Neural cell (in vitro differentiated cells): Measurements from ENCODE around the gene BTNL8. TPM values are rescaled to one million over a fixed set of nuclear protein-coding genes. Genes with fewer than 3 reads are reported as not detected.

Experiments used
- H2AFZ ChIP-seq: fragments of 200-600, 300-800 bp; sonication (generic), shearing (Covaris generic); 2 replicates; pipeline ENCODE4 v1.6.0; 2014; ENCODE audit warnings: low read depth, mild to moderate bottlenecking, antibody characterized with exemption, low read length, moderate library complexity
- H3F3A ChIP-seq: fragments of 200-600 bp; shearing (Covaris generic); 2 replicates; pipeline ENCODE4 v1.6.1; 2016; ENCODE audit warnings: mild to moderate bottlenecking, moderate library complexity, mixed read lengths, antibody characterized with exemption, low read length; ENCODE audit not compliant: insufficient read depth, poor library complexity, severe bottlenecking
- H3K27ac ChIP-seq: fragments of 200-600, 300-800 bp; sonication (generic), shearing (Covaris generic); 2 replicates; pipeline ENCODE4 v1.5.1; 2014; ENCODE audit warnings: mild to moderate bottlenecking, low read length, moderate library complexity
- H3K27me3 ChIP-seq: fragments of 300-800, 200-600 bp; sonication (generic), shearing (Covaris generic); 2 replicates; pipeline ENCODE4 v1.6.0; 2014; ENCODE audit warnings: mild to moderate bottlenecking, low read depth, low read length, moderate library complexity; ENCODE audit not compliant: insufficient read depth
- H3K36me3 ChIP-seq: fragments of 300-800, 200-600 bp; sonication (generic), shearing (Covaris generic); 2 replicates; pipeline ENCODE4 v1.5.1; 2014; ENCODE audit warnings: mild to moderate bottlenecking, antibody characterized with exemption, low read length, moderate library complexity; ENCODE audit not compliant: insufficient read depth
- H3K4me2 ChIP-seq: fragments of 300-800, 200-600 bp; sonication (generic), shearing (Covaris generic); 2 replicates; pipeline ENCODE4 v1.6.0; 2014; ENCODE audit warnings: mild to moderate bottlenecking, low read length
- H3K4me3 ChIP-seq: fragments of 300-800, 200-600 bp; sonication (generic), shearing (Covaris generic); 2 replicates; pipeline ENCODE4 v1.5.1; 2014; ENCODE audit warnings: mild to moderate bottlenecking, low read length, moderate library complexity
- H3K79me2 ChIP-seq: fragments of 200-600 bp; shearing (Covaris generic); replicated peaks from 2 replicates; pipeline ENCODE4 v1.6.0; 2014; ENCODE audit warnings: mild to moderate bottlenecking, low read length, moderate library complexity; ENCODE audit not compliant: insufficient read depth
- H3K9ac ChIP-seq: fragments of 300-800, 200-600 bp; sonication (generic), shearing (Covaris generic); 2 replicates; pipeline ENCODE4 v1.6.1; 2016; ENCODE audit warnings: mild to moderate bottlenecking, low read length, mixed read lengths
- H3K9me2 ChIP-seq: fragments of 200-600 bp; shearing (Covaris generic); 2 replicates; pipeline ENCODE4 v1.6.1; 2016; ENCODE audit warnings: mild to moderate bottlenecking, low read length, mixed read lengths; ENCODE audit not compliant: insufficient read depth
- H3K9me3 ChIP-seq: fragments of 200-600, 300-800 bp; sonication (generic), shearing (Covaris generic); 2 replicates; pipeline ENCODE4 v1.6.1; 2016; ENCODE audit warnings: mild to moderate bottlenecking, mixed run types, low read length, moderate library complexity, mixed read lengths
- H4K20me1 ChIP-seq: fragments of 200-600 bp; shearing (Covaris generic); 2 replicates; pipeline ENCODE4 v1.6.1; 2016; ENCODE audit warnings: mild to moderate bottlenecking, mixed run types; ENCODE audit not compliant: insufficient read depth
- EZH2 ChIP-seq: fragments of 200-600, 300-800 bp; shearing (Covaris generic), sonication (generic); IDR thresholded peaks from 2 replicates; pipeline ENCODE4 v1.6.1; 2014; ENCODE audit warnings: antibody characterized with exemption, low read length, borderline replicate concordance, mild to moderate bottlenecking; ENCODE audit not compliant: insufficient read depth, poor library complexity, severe bottlenecking
- MXI1 ChIP-seq: fragments of 450-650 bp; conservative IDR thresholded peaks from 2 replicates; pipeline ENCODE4 v1.6.1; 2014; ENCODE audit warnings: antibody characterized with exemption, mild to moderate bottlenecking; ENCODE audit not compliant: poor library complexity, severe bottlenecking
- POLR2AphosphoS5 ChIP-seq: IDR thresholded peaks from 2 replicates; pipeline ENCODE4 v1.6.1; 2012
- RAD21 ChIP-seq: fragments of 450-650 bp; conservative IDR thresholded peaks from 2 replicates; pipeline ENCODE4 v1.6.1; 2014; ENCODE audit warnings: antibody characterized with exemption, mild to moderate bottlenecking, moderate library complexity
- SMC3 ChIP-seq: fragments of 450-650 bp; conservative IDR thresholded peaks from 2 replicates; pipeline ENCODE4 v1.6.1; 2014; ENCODE audit warnings: antibody characterized with exemption, mild to moderate bottlenecking, moderate library complexity; ENCODE audit not compliant: poor library complexity
- polyA plus RNA-seq: library from polyadenylated mRNA; depleted of rRNA; stranded (reverse); fragments of >200 nt; gene quantifications from 2 replicates; pipeline ENCODE4 v1.2.3, GENCODE V29; 2014
- TF ChIP-seq, protein P1 (sequence below): IDR thresholded peaks from 2 replicates; pipeline ENCODE4 v1.6.1; 2012; ENCODE audit warnings: borderline replicate concordance
- TF ChIP-seq, protein P2 (sequence below): fragments of 450-650 bp; IDR thresholded peaks from 2 replicates; pipeline ENCODE4 v1.5.1; 2014; ENCODE audit warnings: antibody characterized with exemption, mild to moderate bottlenecking, moderate library complexity; ENCODE audit not compliant: poor library complexity, severe bottlenecking

Gene BTNL8
- polyA plus RNA-seq, 1 donor from 2014 or later = not detected

DNA sequence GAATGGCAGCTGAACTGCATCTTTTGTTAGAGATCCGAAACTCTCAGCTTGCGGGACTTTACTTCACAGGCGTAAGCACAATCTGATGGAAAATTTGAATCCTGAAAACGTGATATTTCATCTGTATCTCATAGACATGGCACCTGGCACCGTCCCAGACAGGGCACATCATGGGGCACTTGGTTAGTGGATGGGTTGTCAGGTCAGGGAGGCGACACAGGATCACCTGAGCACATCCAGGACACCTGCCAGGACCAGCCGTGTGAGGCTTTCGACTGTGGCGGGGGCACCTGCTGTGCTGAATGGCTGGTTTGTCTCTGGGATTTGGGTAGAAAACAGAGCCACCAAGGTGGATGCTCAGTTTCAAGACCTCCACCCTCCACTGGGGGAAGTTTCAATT, 26.5 kb upstream of the BTNL8 start:
- TF ChIP-seq POLR2AphosphoS5 (no peak), RAD21 (no peak), SMC3 (no peak), EZH2 (no peak), MXI1 (no peak)
- TF ChIP-seq, protein P1, sequence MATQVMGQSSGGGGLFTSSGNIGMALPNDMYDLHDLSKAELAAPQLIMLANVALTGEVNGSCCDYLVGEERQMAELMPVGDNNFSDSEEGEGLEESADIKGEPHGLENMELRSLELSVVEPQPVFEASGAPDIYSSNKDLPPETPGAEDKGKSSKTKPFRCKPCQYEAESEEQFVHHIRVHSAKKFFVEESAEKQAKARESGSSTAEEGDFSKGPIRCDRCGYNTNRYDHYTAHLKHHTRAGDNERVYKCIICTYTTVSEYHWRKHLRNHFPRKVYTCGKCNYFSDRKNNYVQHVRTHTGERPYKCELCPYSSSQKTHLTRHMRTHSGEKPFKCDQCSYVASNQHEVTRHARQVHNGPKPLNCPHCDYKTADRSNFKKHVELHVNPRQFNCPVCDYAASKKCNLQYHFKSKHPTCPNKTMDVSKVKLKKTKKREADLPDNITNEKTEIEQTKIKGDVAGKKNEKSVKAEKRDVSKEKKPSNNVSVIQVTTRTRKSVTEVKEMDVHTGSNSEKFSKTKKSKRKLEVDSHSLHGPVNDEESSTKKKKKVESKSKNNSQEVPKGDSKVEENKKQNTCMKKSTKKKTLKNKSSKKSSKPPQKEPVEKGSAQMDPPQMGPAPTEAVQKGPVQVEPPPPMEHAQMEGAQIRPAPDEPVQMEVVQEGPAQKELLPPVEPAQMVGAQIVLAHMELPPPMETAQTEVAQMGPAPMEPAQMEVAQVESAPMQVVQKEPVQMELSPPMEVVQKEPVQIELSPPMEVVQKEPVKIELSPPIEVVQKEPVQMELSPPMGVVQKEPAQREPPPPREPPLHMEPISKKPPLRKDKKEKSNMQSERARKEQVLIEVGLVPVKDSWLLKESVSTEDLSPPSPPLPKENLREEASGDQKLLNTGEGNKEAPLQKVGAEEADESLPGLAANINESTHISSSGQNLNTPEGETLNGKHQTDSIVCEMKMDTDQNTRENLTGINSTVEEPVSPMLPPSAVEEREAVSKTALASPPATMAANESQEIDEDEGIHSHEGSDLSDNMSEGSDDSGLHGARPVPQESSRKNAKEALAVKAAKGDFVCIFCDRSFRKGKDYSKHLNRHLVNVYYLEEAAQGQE = no peak
- TF ChIP-seq, protein P2, sequence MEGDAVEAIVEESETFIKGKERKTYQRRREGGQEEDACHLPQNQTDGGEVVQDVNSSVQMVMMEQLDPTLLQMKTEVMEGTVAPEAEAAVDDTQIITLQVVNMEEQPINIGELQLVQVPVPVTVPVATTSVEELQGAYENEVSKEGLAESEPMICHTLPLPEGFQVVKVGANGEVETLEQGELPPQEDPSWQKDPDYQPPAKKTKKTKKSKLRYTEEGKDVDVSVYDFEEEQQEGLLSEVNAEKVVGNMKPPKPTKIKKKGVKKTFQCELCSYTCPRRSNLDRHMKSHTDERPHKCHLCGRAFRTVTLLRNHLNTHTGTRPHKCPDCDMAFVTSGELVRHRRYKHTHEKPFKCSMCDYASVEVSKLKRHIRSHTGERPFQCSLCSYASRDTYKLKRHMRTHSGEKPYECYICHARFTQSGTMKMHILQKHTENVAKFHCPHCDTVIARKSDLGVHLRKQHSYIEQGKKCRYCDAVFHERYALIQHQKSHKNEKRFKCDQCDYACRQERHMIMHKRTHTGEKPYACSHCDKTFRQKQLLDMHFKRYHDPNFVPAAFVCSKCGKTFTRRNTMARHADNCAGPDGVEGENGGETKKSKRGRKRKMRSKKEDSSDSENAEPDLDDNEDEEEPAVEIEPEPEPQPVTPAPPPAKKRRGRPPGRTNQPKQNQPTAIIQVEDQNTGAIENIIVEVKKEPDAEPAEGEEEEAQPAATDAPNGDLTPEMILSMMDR = no peak
- H3K9ac ChIP-seq = no peak overlapping the region
- no peaks in the 10 kb centered on the region for H3F3A ChIP-seq
- H3K9me3 ChIP-seq = no peaks in the 10 kb centered on the region
- H3K9me2 ChIP-seq = no peaks in the 10 kb centered on the region
- H3K4me2 ChIP-seq = no peak overlapping the region
- no peaks in the 10 kb centered on the region for H3K27me3 ChIP-seq
- no peaks in the 10 kb centered on the region for H3K36me3 ChIP-seq
- no peaks in the 10 kb centered on the region for H3K79me2 ChIP-seq
- H3K4me3 ChIP-seq = no peak overlapping the region
- H3K27ac ChIP-seq = no peak overlapping the region
- no peaks in the 10 kb centered on the region for H4K20me1 ChIP-seq
- H2AFZ ChIP-seq = no peak overlapping the region

DNA sequence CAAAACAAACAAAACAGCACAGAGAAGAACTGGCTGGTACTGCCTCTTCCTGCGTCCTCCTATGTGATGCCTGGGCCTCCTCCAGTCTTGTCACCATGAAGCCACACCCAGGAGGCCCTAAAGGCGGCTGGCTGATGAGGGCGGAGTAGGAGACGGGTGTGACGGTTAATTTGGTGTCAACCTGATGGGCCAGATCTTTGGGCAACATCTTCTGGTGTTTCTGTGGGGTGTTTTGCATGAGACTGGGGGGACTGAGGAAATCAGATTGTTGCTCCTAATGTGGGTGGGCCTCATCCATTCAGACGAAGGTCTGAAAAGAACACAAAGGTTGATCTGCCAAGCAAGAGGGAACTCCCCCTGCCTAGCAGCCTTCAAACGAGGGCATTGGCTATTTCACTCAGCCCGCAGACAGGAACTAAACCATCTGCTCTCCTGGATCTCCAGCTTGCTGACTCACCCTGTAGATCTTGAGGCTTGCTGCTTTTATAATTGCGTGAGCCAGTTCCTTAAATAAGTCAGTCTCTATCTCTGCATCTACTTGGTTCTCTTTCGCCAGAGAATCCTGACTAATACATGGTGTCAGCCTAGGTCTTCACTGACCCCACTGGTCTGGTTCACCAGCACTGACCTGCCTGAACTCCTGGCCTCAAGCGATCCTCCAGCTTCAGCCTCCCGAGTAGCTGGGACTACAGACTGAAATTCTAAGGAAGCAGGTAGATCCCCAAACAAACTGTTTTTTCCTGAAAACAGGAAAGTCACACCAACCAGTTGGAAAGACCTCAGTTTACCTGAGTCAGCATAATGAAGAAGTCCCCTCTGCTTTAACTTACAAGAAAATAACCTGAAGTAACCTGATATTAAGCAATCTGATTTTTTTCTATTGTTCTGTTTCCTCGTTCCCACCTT, 25.1 kb upstream of the BTNL8 start:
- Histone ChIP-seq H4K20me1 (no peaks in the 10 kb centered on the region), H3F3A (no peaks in the 10 kb centered on the region), H3K9me2 (no peaks in the 10 kb centered on the region), H3K36me3 (no peaks in the 10 kb centered on the region), H3K4me3 (no peak overlapping the region), H3K4me2 (no peak overlapping the region), H3K27ac (no peak overlapping the region), H3K79me2 (no peaks in the 10 kb centered on the region), H2AFZ (no peak overlapping the region), H3K9ac (no peak overlapping the region), H3K9me3 (no peaks in the 10 kb centered on the region), H3K27me3 (no peaks in the 10 kb centered on the region)
- TF ChIP-seq, protein P1 = no peak
